ENCODE data around the gene C6orf58. TPM values are rescaled to one million over a fixed set of nuclear protein-coding genes. Genes with fewer than 3 reads are reported as not detected.

Gene C6orf58
- total and polyA plus RNA-seq, 2 experiments from 2014 or later, result 0.18 TPM; not detected in 1

DNA sequence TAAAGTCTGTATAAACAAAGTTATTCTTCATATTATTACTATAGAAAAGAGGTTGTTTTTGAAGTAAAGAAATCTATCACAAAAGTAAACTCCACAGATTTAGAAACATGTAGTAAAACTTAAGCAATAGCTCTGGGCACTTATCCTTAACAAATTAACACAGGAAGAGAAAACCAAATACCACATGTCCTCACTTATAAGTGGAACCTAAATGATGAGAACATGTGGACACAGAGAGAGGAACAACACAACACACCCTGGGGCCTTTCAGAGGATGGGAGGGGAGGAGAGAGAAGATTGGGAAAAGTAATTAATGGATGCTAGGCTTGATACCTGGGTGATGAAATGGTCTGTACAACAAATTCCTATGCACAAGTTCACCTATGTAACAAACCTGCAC lies 57.2 kb downstream of the C6orf58 start (continued):
- TF ChIP-seq CTCF (conservative IDR thresholded peaks at IDR 0.05; ENCODE audit: low read depth in 2 of 2) (no peak), POLR2AphosphoS5 (IDR thresholded peaks at IDR 0.05; ENCODE audit: low read depth) (no peak), EZH2phosphoT487 (IDR thresholded peaks at IDR 0.05; ENCODE audit: unreplicated experiment) (no peak)

DNA sequence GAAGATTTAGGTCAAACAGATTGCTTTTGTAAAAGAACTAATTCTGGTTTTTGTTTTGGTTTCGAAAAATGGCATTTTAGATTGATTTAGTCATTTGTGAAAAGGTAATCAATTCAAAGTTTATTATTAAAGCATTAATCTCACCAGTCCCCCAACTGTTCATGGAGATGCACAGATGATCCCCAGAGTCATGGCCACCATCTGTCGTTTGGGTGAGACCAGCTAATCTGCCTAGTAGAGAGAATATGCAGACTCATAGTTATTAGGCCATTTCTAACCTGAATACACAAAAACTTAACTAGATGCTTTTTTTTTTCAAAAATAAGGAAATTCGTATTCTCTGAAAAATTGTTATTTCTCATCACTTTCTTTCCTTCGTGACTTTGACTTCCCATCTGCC lies 58.1 kb downstream of the C6orf58 start:
- no peaks in the 10 kb centered on the region for H3K27me3 ChIP-seq (ENCODE audit: insufficient read depth)
- H3K4me2 ChIP-seq, result no peak overlapping the region
- Mint-ChIP-seq H3K27ac (no peak overlapping the region), H3K36me3 (ENCODE audit: low read depth) (no peaks in the 10 kb centered on the region), H3K4me1 (no peaks in the 10 kb centered on the region), H3K4me3 (no peak overlapping the region), H3K27me3 (ENCODE audit: insufficient read depth, low read depth, poor library complexity) (no peaks in the 10 kb centered on the region), H3K9me3 (no peaks in the 10 kb centered on the region)
- no peak for ATAC-seq
- no peak overlapping the region for H3K27ac ChIP-seq (ENCODE audit: low read depth)
- DNase-seq (ENCODE audit: low spot score), result no peak
- H3K4me1 ChIP-seq (ENCODE audit: insufficient read depth), result no peaks in the 10 kb centered on the region
- no peaks in the 10 kb centered on the region for H3K36me3 ChIP-seq (ENCODE audit: insufficient read depth)
- no peaks in the 10 kb centered on the region for H3K79me2 ChIP-seq (replicated peaks; ENCODE audit: insufficient read depth)
- no peaks in the 10 kb centered on the region for H4K20me1 ChIP-seq (replicated peaks; ENCODE audit: insufficient read depth)
- no peak overlapping the region for H2AFZ ChIP-seq
- TF ChIP-seq ZNF462 (CRISPR knock-in tag; IDR thresholded peaks at IDR 0.05), result no peak
- no peak for TF ChIP-seq CREB1 (CRISPR knock-in tag; IDR thresholded peaks at IDR 0.05; ENCODE audit: low read depth)
- no peak for TF ChIP-seq EZH2 (IDR thresholded peaks at IDR 0.05; ENCODE audit: low read depth, unreplicated experiment)
- TF ChIP-seq ETS1 (IDR thresholded peaks at IDR 0.05), result no peak
- no peak for TF ChIP-seq JUNB (IDR thresholded peaks at IDR 0.05; ENCODE audit: unreplicated experiment)
- no peak for TF ChIP-seq ZNF114 (CRISPR knock-in tag; IDR thresholded peaks at IDR 0.05)
- TF ChIP-seq STAT1 (IDR thresholded peaks at IDR 0.05; ENCODE audit: unreplicated experiment), result no peak
- TF ChIP-seq NANOG (IDR thresholded peaks at IDR 0.05; ENCODE audit: borderline replicate concordance), result no peak
- no peak for TF ChIP-seq ZNF331 (CRISPR knock-in tag; IDR thresholded peaks at IDR 0.05; ENCODE audit: low read depth)
- TF ChIP-seq REST (IDR thresholded peaks at IDR 0.05; ENCODE audit: unreplicated experiment), result no peak
- no peaks in the 10 kb centered on the region for H3F3A ChIP-seq (replicated peaks; ENCODE audit: low read depth)
- no peaks in the 10 kb centered on the region for H3K9me2 ChIP-seq (ENCODE audit: insufficient read depth)
- no peak overlapping the region for H3K4me3 ChIP-seq
